SK-N-SH (cell line): ENCODE measurements around the gene HIBADH.

Source experiments
- CTCF ChIP-seq: fragments of 200-600 bp; sonication (generic); IDR thresholded peaks from 2 replicates; pipeline ENCODE4 v1.6.1; 2017; ENCODE audit warnings: antibody characterized with exemption, mild to moderate bottlenecking, moderate library complexity
- PBX3 ChIP-seq: IDR thresholded peaks from 2 replicates; pipeline ENCODE4; 2012
- POLR2AphosphoS5 ChIP-seq: IDR thresholded peaks from 2 replicates; pipeline ENCODE4 v1.6.1; 2012; ENCODE audit warnings: low read depth, low read length
- SMC3 ChIP-seq: IDR thresholded peaks from 2 replicates; pipeline ENCODE4 v1.6.1; 2012; ENCODE audit warnings: low read depth, low read length, improper control_type of control experiment
- USF1 ChIP-seq: IDR thresholded peaks from 2 replicates; pipeline ENCODE4 v1.4.0; 2012; ENCODE audit warnings: low read depth, borderline replicate concordance
- ZBTB33 ChIP-seq: IDR thresholded peaks from 2 replicates; pipeline ENCODE4 v1.4.0; 2012; ENCODE audit warnings: low read depth, borderline replicate concordance

- TF ChIP-seq PBX3 = no peak
- TF ChIP-seq CTCF = no peak
- no peak for TF ChIP-seq POLR2AphosphoS5
- TF ChIP-seq SMC3 = no peak
- TF ChIP-seq ZBTB33 = no peak
- TF ChIP-seq USF1 = no peak
Observed at GRCh38 chr7:27492224-27492623, 170.5 kb downstream of the HIBADH start.
